Stimulated activated CD4-positive, alpha-beta T cell treated with anti-CD3 and anti-CD28 coated beads, Interleukin-1b, Interleukin-23, amount 100 ng/mL, for 48 hours (primary cell): Measurements from ENCODE around the gene ARPIN.
A peak's percentile ranks its signal among the peaks of the same experiment; 100 is the strongest.
"Not testable (repeated sequence)": the region's sequence is repeated elsewhere in the genome, so short reads cannot be mapped to it uniquely, and the experiment has no call there.

Experiments
- DNase-seq: peaks from one replicate; pipeline ENCODE4 v3.0.0-alpha.2; 2020

The ARPIN gene

DNA sequence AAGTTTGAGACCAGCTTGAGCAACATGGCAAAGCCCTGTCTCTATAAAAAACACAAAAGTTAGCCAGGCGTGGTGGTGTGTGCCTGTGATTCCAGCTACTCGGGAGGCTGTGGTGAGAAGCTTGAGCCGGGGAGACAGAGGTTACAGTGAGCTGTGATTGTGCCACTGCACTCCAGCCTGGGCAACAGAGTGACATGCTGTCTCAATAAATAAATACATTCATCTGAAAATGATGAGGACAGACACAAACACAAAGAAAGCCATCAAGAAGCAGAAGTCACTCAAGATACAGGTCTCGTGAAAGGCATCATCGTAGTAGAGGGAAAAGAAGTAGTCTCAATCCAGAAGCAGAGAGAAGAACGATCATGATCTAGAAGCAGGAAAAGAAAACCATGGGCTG lies 37.0 kb downstream of the ARPIN start:
- no peak for DNase-seq

DNA sequence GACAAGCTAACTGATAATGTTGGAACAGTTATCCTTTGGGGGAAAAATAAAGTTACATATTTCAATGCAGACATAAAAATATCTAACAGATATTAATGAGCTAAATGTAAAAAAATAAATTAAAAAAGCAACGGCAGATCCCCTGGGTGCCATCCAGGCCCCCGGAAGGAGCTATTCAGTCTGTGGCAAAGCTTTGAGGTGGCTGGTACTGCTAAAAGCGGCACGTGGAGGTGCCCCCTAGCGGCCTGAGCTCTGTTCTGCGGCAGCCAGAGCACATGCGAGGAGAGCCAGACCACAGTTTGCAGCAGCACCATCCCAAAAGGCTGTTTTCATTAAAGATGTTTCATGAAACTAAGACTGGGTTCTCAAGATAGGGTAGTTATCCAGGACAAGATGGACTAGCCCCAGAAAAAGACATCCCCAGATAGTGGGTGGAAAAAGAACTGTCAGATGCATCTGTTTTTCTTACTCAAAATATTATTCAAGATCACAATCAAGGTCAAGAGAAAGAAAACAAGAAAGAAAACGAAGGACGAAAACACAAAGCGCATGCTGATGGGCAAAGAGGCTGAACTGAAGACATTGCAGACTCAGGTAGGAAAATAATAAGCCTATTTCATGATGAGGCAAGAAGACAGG lies 37.7 kb downstream of the ARPIN start:
- peak; percentile 83 for DNase-seq

DNA sequence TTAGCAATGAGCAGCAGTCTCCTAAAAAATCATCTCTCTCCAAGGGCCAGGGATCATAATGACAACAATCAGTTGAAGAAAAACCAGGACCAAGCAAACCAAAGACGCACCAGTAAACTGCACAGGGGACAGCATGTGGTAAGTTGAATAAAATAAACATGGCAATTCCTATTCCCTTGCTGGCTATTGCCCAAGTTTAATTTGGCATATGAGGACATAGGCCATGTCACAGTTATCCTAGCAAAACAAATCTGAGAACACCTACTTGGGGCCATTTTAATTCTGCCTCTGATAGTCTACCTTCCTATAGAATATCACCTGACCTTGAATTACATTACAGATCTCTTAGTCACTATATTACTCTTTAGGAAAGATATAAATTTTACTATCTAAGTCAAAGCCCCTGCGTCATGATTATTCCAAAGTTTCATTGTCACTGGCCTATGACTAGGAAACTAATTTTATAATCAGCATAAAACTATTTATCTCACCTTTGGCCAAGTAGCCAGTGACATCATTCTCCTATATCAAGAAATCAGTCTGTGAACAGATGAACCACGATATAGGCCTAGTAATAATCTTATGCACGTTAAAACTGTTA lies 42.0 kb downstream of the ARPIN start:
- DNase-seq: no peak

DNA sequence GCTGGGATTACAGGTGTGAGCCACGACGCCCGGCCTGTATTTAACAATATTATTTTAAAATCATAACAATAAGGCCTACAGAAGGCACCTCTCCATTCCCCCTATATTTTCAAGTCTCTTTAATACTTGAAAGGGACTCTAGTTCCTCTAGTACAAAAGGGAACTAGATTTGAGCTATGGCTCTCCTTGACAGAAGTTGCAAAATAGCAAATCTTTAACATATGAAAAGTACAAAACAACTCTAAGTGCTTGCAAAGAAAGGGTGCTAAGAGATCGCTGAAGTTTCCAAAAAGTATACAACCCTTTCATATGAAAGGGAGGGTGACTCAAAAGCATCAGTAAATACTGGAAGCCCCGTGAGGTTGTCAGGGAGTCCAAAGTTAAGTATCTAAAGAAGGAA lies 42.7 kb downstream of the ARPIN start:
- no peak for DNase-seq

DNA sequence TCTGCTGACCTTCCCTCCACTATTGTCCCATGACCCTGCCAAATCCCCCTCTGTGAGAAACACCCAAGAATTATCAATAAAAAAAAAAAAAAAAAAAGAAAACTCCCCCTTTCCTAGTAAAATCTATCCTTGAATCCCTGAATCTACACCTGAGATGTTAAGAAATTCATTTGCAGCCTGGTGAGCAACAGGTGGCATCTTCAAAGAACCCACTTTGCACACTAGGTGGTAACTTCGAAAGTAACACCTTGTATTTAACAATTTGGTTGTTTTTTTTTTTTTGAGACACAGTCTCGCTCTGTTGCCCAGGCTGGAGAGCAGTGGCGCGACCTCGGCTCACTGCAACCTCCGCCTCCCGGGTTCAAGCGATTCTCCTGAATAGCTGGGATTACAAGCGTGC lies 43.3 kb downstream of the ARPIN start:
- not testable (repeated sequence) for DNase-seq

DNA sequence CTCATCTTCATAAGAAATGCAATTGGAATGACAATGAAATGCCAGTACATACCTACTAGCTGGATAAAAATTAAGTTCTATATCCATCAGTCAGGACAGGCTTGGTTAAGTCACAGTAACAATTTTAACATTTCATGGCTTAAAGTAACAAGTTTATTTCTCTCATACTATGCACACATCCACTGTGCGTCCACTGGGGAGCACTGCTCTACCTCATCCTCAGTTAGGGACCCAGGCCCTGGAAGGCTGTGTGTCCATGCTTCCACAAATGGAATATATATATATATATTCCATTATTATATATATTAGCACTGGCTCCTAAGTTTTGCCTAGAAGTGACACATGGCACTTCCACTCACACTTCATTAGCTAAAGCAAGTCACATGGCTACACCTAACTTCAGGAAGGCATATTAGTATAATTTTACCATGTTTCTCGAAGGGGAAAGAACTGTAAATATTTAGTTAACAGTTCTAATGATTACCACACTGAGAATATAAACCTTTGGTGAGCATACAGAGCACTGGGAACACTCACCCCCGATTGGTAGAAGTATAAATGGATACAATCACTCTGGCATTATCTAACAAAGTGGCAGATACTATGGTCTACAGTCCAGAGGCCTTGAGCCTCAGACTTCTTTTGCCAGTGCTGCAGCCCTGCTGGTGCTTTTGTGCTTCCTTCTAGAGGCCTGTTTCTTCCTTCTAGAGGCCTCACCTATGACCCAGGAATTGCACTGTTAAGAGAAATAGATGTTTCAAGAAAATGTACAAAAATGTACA lies 47.6 kb downstream of the ARPIN start:
- no peak for DNase-seq

DNA sequence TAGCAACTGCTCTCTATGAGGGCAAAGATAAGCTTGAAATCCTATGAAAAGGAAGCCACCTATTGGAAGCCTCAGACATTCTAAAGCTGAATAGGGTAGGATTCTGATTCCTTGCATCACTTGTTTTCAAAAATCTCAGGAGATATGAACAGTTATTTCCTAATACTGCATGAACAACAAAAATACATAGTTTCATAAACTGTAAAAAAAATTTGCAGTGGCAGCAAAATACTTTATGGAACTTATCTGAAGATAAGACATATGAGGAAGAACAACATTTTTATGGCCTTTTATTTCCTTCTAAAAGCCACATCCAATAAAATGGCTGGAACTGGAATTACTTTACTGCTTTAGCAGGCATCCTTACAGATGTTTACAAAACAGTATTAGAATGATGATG lies 48.8 kb downstream of the ARPIN start:
- no peak for DNase-seq

DNA sequence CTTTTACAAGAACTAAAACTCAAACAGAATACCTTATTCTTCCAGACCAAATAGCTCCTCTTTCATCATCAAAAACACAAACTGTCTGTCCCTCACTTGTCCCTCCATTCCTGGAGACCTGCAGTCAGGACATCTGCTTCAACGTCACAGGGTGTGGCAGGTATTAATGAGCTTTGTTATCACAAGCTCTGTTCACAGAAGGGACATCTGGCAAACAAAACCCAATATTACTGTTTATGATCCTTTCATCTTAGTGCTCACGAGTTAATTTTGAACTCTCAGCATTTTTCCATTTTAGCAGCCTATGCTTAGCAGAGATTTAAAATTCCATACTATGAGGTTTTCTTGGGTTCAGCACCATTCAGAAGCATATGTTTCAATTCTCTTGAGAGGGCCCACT lies 51.9 kb downstream of the ARPIN start:
- no peak for DNase-seq

DNA sequence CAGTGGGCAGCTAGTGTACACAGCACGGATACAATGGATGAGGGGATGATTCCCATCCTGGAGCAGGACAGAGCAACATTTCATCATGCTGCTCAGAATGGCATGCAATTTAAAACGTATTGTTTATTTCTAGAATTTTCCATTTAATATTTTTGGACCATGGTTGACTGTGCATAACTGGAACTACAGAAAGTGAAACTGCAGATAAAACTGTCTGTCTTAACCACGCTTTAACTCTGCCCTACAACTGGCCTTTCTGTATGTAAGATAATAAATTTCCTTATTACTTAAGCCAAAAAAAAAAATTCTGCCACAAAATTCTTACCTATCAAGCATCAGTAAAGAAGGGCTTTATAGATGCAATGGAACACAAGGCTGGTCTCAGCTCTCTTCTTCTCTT lies 52.3 kb downstream of the ARPIN start:
- DNase-seq: no peak

DNA sequence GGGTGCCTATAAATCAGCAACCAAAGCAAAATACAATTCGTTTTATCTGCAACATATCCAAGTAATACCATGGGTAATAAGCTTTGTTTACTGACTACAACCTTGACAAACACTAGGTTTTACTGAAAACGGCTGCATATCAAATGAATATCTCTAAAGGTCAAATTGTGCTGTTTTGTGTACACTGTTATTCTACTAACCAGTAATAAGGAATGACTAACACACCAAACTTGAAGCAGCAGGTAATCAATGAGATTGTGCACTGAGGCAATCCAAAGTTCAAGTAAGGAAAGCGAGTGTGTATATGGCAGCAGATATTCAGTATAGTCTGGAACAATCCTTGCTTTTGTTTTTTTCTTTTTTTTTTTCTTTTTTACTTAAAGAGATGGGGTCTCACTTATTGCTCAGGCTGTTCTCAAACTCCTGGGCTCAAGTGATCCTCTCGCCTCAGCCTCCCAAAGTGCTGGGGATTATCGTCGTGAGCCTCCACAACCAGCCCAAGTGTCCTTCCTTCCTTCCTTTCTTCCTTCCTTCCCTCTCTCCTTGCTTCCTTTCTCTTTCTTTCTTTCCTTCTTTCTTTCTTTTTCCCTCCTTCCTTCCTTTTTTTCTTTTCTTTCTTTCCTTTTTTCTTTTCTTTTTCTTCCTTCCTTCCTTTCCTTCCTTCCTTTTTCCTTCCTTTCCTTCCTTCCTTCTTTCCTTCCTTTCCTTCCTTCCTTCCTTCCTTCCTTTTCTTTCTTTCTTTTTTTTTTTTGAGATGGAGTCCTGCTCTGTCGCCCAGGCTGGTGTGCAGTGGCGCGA lies 53.9 kb downstream of the ARPIN start:
- DNase-seq: no peak

DNA sequence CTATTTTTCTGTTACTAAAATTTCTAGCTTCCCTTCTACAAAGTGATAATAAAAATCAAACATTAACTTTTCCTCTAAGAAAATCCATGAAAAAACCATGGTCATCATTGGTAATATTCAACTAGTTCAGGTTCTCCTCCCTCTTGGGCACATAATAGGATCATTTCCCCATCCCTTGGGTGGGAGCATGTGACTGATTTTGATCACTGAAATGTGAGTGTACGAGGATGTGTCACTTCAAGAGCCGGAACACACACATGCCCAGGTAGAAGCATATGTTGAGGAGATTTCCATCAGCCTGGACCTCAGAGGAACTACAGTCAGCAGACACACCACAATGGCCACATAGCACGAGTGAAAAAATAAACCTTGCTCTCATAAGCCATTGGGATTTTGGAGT lies 55.1 kb downstream of the ARPIN start:
- no peak for DNase-seq

DNA sequence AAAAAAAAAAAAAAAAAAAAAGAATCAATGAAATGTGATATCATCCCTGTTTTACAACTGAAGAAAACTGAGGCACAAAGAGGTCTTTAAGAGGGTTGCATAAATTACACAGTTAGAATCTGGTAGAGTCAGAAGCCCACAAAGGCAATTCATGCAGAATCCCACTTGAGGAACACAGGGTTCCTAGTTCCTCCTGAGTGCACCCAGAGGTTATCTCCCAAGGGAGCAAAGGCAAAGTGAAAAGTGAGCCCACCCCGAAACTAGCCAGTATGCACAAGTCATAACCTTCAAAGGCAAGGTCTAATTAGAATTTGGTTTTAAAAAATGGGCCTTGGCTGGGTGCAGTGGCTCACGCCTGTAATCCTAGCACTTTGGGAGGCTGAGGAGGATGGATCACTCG lies 56.8 kb downstream of the ARPIN start:
- DNase-seq: no peak

DNA sequence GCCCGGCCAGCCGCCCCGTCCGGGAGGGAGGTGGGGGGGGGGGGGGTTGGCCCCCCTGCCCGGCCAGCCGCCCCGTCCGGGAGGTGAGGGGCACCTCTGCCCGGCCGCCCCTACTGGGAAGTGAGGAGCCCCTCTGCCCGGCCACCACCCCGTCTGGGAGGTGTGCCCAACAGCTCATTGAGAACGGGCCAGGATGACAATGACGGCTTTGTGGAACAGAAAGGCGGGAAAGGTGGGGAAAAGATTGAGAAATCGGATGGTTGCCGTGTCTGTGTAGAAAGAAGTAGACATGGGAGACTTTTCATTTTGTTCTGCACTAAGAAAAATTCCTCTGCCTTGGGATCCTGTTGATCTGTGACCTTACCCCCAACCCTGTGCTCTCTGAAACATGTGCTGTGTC lies 57.9 kb downstream of the ARPIN start:
- not testable (repeated sequence) for DNase-seq

DNA sequence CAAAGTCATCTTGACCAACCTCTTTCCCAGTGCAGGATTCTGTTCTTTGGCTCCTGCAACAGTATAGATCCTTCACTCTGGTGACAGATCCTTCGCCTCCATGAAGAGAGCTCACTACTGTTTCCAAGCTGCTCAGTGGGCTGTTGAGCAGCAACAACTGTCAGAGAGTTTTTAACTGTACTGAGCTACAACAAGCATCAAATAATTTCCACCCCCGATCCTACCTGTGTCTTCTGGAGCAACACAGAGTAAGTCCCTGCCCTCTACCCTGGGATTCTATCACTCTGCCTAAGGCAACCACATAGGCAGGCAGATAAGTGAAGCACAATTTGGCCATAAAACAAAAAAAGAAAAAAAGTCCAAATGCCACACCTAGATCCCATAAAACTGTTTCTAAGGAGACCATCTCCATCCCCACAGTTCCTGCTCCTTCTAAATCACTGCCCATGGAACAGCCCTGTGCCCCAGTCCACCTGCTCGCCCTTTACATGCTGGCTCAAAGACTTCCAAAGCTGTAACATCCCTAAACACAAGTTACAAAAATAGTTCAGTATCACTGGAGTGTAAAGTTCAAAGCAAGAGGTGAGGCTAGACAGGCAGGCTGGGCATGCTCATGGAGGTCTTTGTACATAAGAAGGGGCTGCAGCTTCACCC lies 60.3 kb downstream of the ARPIN start:
- DNase-seq: no peak

DNA sequence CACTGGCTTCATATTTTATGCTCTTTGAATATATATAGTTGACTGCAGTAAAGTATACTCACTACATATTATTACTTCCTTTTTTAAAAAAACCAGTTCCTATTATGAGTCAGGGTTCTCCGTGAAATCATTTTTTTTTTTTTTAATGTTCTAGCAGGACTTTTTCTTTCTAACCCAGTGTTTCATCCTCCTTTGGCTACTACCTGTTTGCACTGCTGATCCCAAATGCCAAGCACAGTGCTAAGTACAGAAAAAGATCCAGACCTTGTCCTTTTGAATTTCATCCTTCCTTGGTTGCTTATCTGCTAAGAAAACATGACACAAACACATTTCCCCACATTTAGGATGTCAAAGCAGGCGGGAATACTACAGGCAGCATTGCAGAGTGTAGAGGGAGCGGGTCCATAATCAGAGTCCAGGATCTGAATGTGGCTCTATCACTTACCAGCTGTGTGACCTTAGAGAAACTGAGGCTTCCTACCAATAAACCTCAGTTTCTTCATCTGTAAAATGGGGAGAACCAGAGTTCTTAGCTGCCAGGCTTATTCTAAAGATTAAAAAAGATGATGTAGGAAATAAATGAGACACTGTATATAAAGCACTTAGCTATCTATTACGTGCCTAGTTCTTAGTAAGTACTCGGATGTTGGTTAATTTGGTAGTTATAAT lies 60.9 kb downstream of the ARPIN start:
- DNase-seq: no peak

DNA sequence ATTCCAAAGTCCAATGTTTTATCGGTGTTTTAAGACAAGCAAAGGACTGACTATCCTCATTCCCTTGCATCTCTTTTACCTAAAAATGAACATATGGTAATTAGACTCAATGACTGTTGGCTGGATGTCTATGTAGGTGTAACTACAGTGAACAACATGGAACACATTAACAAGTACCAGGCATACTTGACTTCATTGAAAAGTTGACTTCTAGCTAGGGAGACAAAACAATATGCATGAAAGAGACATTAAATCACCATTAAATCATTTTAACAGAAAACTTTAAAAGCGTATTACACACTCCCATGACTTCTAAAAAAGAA lies 63.8 kb downstream of the ARPIN start:
- no peak for DNase-seq

DNA sequence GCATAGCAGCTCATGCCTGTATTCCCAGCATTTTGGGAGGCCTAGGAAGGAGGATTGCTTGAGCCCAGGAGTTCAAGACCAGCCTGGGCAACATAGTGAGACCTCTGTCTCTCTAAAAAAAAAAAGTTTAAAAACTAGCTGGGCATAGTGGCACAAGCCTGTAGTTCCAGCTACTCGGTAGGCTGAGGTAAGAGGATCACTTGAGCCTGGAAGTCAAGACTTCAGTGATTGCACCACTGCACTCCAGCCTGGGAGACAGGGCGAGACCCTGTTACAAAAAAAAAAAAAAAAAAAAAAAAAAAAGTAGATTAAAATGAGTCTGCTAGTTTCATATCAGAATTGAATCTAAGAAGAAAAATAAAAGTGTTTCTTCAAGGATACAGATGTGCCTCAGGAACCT lies 65.7 kb downstream of the ARPIN start:
- no peak for DNase-seq

DNA sequence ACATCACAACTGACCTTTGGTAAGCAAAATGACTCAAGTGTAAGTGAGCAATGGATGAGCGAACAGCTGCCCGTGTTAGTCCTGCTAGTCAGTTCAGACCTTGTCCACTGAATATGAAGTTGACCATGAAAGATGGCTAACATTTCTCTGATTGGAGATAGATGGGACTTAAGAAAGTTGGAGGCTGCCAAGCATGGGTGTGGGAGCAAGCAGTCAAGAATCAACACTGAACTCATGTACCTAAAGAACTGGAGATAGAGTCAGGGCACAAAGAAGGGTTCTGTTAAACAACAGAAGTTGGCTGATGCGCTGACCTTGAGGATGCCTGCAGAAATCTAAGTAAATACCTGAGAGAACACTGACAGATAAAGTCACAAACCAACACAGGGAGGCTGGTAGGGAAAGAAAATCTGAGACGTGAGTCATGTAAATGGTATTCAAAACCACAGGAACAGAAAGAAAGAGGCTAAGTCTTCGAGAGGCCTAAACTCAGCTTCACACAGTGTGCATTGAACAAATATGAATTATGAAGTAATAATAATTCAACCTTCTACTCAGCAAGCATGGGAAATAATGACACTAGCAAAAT lies 67.4 kb downstream of the ARPIN start:
- DNase-seq: no peak
